Measurements from ENCODE around the gene REEP1. TPM values are rescaled to one million over a fixed set of nuclear protein-coding genes. Genes with fewer than 3 reads are reported as not detected.

REEP1 gene
- total RNA-seq, 6 experiments from 2014 or later: 0.61 to 1.8 (median 0.85) TPM

- ATAC-seq (no peak), DNase-seq (no peak)
- Histone ChIP-seq H3K9me3 (no peaks in the 10 kb centered on the region), H3K4me3 (no peak overlapping the region), H3K27ac (no peak overlapping the region), H3K27me3 (no peaks in the 10 kb centered on the region), H3K36me3 (no peaks in the 10 kb centered on the region), H3K4me1 (no peaks in the 10 kb centered on the region)
- intact Hi-C loops (cut with DNase I): loop anchor here in 1 of 2 donors (5.0 kb wide), 1 partner anchor 143 kb away; no protein-coding TSS in a partner anchor
- WGBS (ENCODE audit: insufficient coverage, low coverage, low lambda C conversion rate, missing lambda C conversion rate): no CpG with 5 or more reads among the region's 2 CpGs
- TF ChIP-seq POLR2A (IDR thresholded peaks at IDR 0.05) (no peak), CTCF (IDR thresholded peaks at IDR 0.05) (no peak)
Observed at GRCh38 chr2:86223927-86224560, 113.4 kb downstream of the REEP1 start.

- Histone ChIP-seq H3K36me3 (no peaks in the 10 kb centered on the region), H3K27me3 (no peaks in the 10 kb centered on the region), H3K27ac (no peak overlapping the region), H3K4me3 (no peak overlapping the region), H3K9me3 (no peaks in the 10 kb centered on the region), H3K4me1 (no peaks in the 10 kb centered on the region)
- ATAC-seq (peak in 1 of 4 donors; percentile 18), DNase-seq (no peak)
- intact Hi-C loops (cut with DNase I): loop anchor here in 1 of 2 donors (5.0 kb wide), 1 partner anchor 144 kb away; no protein-coding TSS in a partner anchor
- no peak for TF ChIP-seq CTCF (IDR thresholded peaks at IDR 0.05)
- no peak for TF ChIP-seq POLR2A (IDR thresholded peaks at IDR 0.05)
- 59% methylated on average over 3 of the region's 8 CpGs for WGBS (ENCODE audit: insufficient coverage, low coverage, low lambda C conversion rate, missing lambda C conversion rate)
Observed at GRCh38 chr2:86223140-86223926, 114.1 kb downstream of the REEP1 start.

- Histone ChIP-seq H3K27me3 (no peaks in the 10 kb centered on the region), H3K36me3 (no peaks in the 10 kb centered on the region), H3K9me3 (no peaks in the 10 kb centered on the region), H3K4me1 (no peaks in the 10 kb centered on the region), H3K27ac (no peak overlapping the region), H3K4me3 (no peak overlapping the region)
- WGBS (ENCODE audit: insufficient coverage, low coverage, low lambda C conversion rate, missing lambda C conversion rate): 32% methylated on average over 5 of the region's 5 CpGs
- TF ChIP-seq POLR2A (IDR thresholded peaks at IDR 0.05): no peak
- TF ChIP-seq CTCF (IDR thresholded peaks at IDR 0.05): peak; percentile 77 to 88 (median 86)
- intact Hi-C loops (cut with DNase I): loop anchor here in 1 of 2 donors (5.0 kb wide), 1 partner anchor 146 kb away; no protein-coding TSS in a partner anchor
- ATAC-seq (peak; percentile 62 to 79 (median 69)), DNase-seq (no peak)
Observed at GRCh38 chr2:86221066-86221684, 116.3 kb downstream of the REEP1 start.

- 100% methylated on average over 1 of the region's 5 CpGs for WGBS (ENCODE audit: insufficient coverage, low coverage, low lambda C conversion rate, missing lambda C conversion rate)
- ATAC-seq: no peak
Observed at GRCh38 chr2:86219896-86220295, 117.5 kb downstream of the REEP1 start.

More at GRCh38 chr2:86219896-86220295, 117.5 kb downstream of the REEP1 start:
- intact Hi-C loops (cut with DNase I): loop anchor here (5.0 to 10.0 kb wide), 2 partner anchors 135 to 147 kb away; no protein-coding TSS in a partner anchor
- no peak for DNase-seq
- TF ChIP-seq POLR2A (IDR thresholded peaks at IDR 0.05) (no peak), CTCF (IDR thresholded peaks at IDR 0.05) (no peak)
- no peak overlapping the region for H3K4me3 ChIP-seq
- H3K4me1 ChIP-seq: no peaks in the 10 kb centered on the region
- H3K27ac ChIP-seq: no peak overlapping the region
- H3K9me3 ChIP-seq: no peaks in the 10 kb centered on the region
- H3K27me3 ChIP-seq: no peaks in the 10 kb centered on the region
- no peaks in the 10 kb centered on the region for H3K36me3 ChIP-seq
